IPS DF 6.9 (cell line): Measurements from ENCODE around the gene CD27.
A peak's percentile ranks its signal among the peaks of the same experiment; 100 is the strongest.
"Not testable (repeated sequence)": the region's sequence is repeated elsewhere in the genome, so short reads cannot be mapped to it uniquely, and the experiment has no call there.

Experiments used
- DNase-seq: peaks from one replicate; pipeline ENCODE4 v3.0.0-alpha.2; 2013; ENCODE audit warnings: low read depth, low spot score
- H3K27ac ChIP-seq: one replicate; pipeline ENCODE4 v1.5.1; 2013; ENCODE audit warnings: low read length, control low read depth
- H3K27me3 ChIP-seq: 2 replicates; pipeline ENCODE4 v1.6.1; 2013; ENCODE audit warnings: mild to moderate bottlenecking, low read length; ENCODE audit not compliant: control insufficient read depth, insufficient read depth
- H3K36me3 ChIP-seq: 2 replicates; pipeline ENCODE4 v1.6.1; 2013; ENCODE audit warnings: low read length; ENCODE audit not compliant: control insufficient read depth, insufficient read depth
- H3K4me1 ChIP-seq: 2 replicates; pipeline ENCODE4 v1.6.1; 2013; ENCODE audit warnings: low read length; ENCODE audit not compliant: control insufficient read depth, insufficient read depth
- H3K4me3 ChIP-seq: 2 replicates; pipeline ENCODE4 v1.5.1; 2013; ENCODE audit warnings: mild to moderate bottlenecking, low read length
- H3K9me3 ChIP-seq: 2 replicates; pipeline ENCODE4 v1.6.1; 2013; ENCODE audit warnings: low read length, inconsistent platforms; ENCODE audit not compliant: control insufficient read depth, insufficient read depth
- WGBS: extraction: QIAGEN DNeasy Blood & Tissue Kit; methylation state at CpG from one replicate; pipeline ENCODE4 v1.1.7; 2013; ENCODE audit warnings: mixed read lengths, missing lambda C conversion rate; ENCODE audit not compliant: insufficient read length, insufficient coverage; 5-methylcytosine and 5-hydroxymethylcytosine counted together

The CD27 gene

GRCh38 chr12:6423267-6424007 lies 21.3 kb upstream of the CD27 start:
- H3K4me3 ChIP-seq: no peak overlapping the region
- no peaks in the 10 kb centered on the region for H3K9me3 ChIP-seq
- no CpG with 5 or more reads among the region's 9 CpGs for WGBS
- no peaks in the 10 kb centered on the region for H3K4me1 ChIP-seq
- no peaks in the 10 kb centered on the region for H3K36me3 ChIP-seq
- H3K27ac ChIP-seq: no peak overlapping the region
- no peaks in the 10 kb centered on the region for H3K27me3 ChIP-seq
- peak; percentile 89 for DNase-seq

- no peak overlapping the region for H3K27ac ChIP-seq
- H3K4me3 ChIP-seq: no peak overlapping the region
- no peaks in the 10 kb centered on the region for H3K4me1 ChIP-seq
- no peaks in the 10 kb centered on the region for H3K27me3 ChIP-seq
- no peak for DNase-seq
- no peaks in the 10 kb centered on the region for H3K36me3 ChIP-seq
- no CpG with 5 or more reads among the region's 6 CpGs for WGBS
- H3K9me3 ChIP-seq: no peaks in the 10 kb centered on the region
Observed at GRCh38 chr12:6424008-6424347, 20.8 kb upstream of the CD27 start.

- Histone ChIP-seq H3K4me1 (no peaks in the 10 kb centered on the region), H3K9me3 (no peaks in the 10 kb centered on the region), H3K36me3 (no peaks in the 10 kb centered on the region), H3K4me3 (no peak overlapping the region), H3K27ac (no peak overlapping the region), H3K27me3 (no peaks in the 10 kb centered on the region)
- DNase-seq: no peak
- WGBS: no CpG with 5 or more reads among the region's 8 CpGs
Observed at GRCh38 chr12:6424866-6425265, 19.9 kb upstream of the CD27 start.

- WGBS: no CpG with 5 or more reads among the region's 23 CpGs
- Histone ChIP-seq H3K4me1 (no peaks in the 10 kb centered on the region), H3K27me3 (no peaks in the 10 kb centered on the region), H3K36me3 (no peaks in the 10 kb centered on the region), H3K27ac (no peak overlapping the region), H3K4me3 (no peak overlapping the region), H3K9me3 (no peaks in the 10 kb centered on the region)
- no peak for DNase-seq
Observed at GRCh38 chr12:6425590-6426531, 18.9 kb upstream of the CD27 start.

- Histone ChIP-seq H3K4me3 (no peak overlapping the region), H3K27ac (no peak overlapping the region), H3K4me1 (no peaks in the 10 kb centered on the region), H3K9me3 (no peaks in the 10 kb centered on the region), H3K36me3 (no peaks in the 10 kb centered on the region), H3K27me3 (no peaks in the 10 kb centered on the region)
- no CpG with 5 or more reads among the region's 14 CpGs for WGBS
- no peak for DNase-seq
Observed at GRCh38 chr12:6426882-6427671, 17.7 kb upstream of the CD27 start.

- not testable (repeated sequence) for DNase-seq, H3K27ac ChIP-seq, H3K4me1 ChIP-seq, H3K4me3 ChIP-seq, H3K27me3 ChIP-seq, H3K36me3 ChIP-seq, H3K9me3 ChIP-seq
- no CpG with 5 or more reads among the region's 10 CpGs for WGBS
Observed at GRCh38 chr12:6427796-6428195, 17.0 kb upstream of the CD27 start.

GRCh38 chr12:6428326-6428725 lies 16.4 kb upstream of the CD27 start:
- Histone ChIP-seq H3K27me3 (no peaks in the 10 kb centered on the region), H3K4me3 (no peak overlapping the region), H3K4me1 (no peaks in the 10 kb centered on the region), H3K27ac (no peak overlapping the region), H3K36me3 (no peaks in the 10 kb centered on the region), H3K9me3 (no peaks in the 10 kb centered on the region)
- no peak for DNase-seq
- no CpG with 5 or more reads among the region's 3 CpGs for WGBS

GRCh38 chr12:6430124-6430989 lies 14.4 kb upstream of the CD27 start:
- Histone ChIP-seq H3K27me3 (no peaks in the 10 kb centered on the region), H3K4me1 (peaks cover 3% of the 10 kb centered on the region; the same call in 1 of the 2 replicates), H3K36me3 (no peaks in the 10 kb centered on the region), H3K4me3 (no peak overlapping the region), H3K9me3 (no peaks in the 10 kb centered on the region), H3K27ac (no peak overlapping the region)
- no CpG with 5 or more reads among the region's 19 CpGs for WGBS
- DNase-seq: no peak

GRCh38 chr12:6432991-6433390 lies 11.8 kb upstream of the CD27 start:
- Histone ChIP-seq H3K27me3 (no peaks in the 10 kb centered on the region), H3K4me1 (peaks cover 3% of the 10 kb centered on the region; the same call in 1 of the 2 replicates)
- DNase-seq: no peak

More at GRCh38 chr12:6432991-6433390, 11.8 kb upstream of the CD27 start:
- WGBS: no CpG with 5 or more reads among the region's 5 CpGs
- Histone ChIP-seq H3K4me3 (no peak overlapping the region), H3K9me3 (no peaks in the 10 kb centered on the region), H3K36me3 (no peaks in the 10 kb centered on the region), H3K27ac (no peak overlapping the region)
